ENCODE data around the gene CBX8.

CBX8 gene

DNA sequence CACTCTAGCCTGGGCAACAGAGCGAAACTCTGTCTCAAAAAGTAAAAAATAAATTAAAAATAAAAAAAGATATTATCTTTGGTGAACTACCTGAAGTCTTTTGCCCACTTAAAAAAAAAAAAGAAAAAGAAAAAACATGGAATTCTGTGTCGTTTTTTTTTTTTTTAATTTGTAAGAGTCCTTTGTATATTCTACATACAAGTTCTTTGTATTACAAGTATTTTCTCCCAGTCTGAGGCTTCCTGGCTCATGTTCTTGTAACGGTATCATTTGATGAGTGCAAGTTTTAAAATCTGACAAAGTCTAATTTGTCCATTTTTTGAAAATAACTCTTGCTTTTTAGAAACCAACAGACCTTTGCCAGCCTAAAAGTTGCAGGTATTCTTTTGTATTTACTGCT is 31.2 kb downstream of the CBX8 start:
- no peaks in the 10 kb centered on the region for H3K27me3 ChIP-seq (ENCODE audit: low read length)
- no peak overlapping the region for H3K4me2 ChIP-seq (ENCODE audit: low read depth, low read length, poor library complexity, severe bottlenecking)
- no peak overlapping the region for H3K9ac ChIP-seq (ENCODE audit: low read length)
- H3K79me2 ChIP-seq (ENCODE audit: insufficient read depth, low read length): no peaks in the 10 kb centered on the region
- H2AFZ ChIP-seq (ENCODE audit: low read depth, low read length, severe bottlenecking): no peak overlapping the region
- no peak for TF ChIP-seq EZH2phosphoT487 (conservative IDR thresholded peaks at IDR 0.05; ENCODE audit: low read length)
- H3K27ac ChIP-seq (ENCODE audit: low read depth, low read length): no peak overlapping the region
- no peaks in the 10 kb centered on the region for H3K9me2 ChIP-seq (replicated peaks; ENCODE audit: insufficient read depth, low read length)
- no peaks in the 10 kb centered on the region for H3K36me3 ChIP-seq (ENCODE audit: low read length)
- H4K20me1 ChIP-seq (ENCODE audit: low read depth, low read length): no peaks in the 10 kb centered on the region
- no peaks in the 10 kb centered on the region for H3K9me3 ChIP-seq (ENCODE audit: insufficient read depth, low read length)
- no peaks in the 10 kb centered on the region for H3F3A ChIP-seq (ENCODE audit: insufficient read depth)
- no peak overlapping the region for H3K4me3 ChIP-seq (ENCODE audit: insufficient read depth, low read length, poor library complexity, severe bottlenecking)

DNA sequence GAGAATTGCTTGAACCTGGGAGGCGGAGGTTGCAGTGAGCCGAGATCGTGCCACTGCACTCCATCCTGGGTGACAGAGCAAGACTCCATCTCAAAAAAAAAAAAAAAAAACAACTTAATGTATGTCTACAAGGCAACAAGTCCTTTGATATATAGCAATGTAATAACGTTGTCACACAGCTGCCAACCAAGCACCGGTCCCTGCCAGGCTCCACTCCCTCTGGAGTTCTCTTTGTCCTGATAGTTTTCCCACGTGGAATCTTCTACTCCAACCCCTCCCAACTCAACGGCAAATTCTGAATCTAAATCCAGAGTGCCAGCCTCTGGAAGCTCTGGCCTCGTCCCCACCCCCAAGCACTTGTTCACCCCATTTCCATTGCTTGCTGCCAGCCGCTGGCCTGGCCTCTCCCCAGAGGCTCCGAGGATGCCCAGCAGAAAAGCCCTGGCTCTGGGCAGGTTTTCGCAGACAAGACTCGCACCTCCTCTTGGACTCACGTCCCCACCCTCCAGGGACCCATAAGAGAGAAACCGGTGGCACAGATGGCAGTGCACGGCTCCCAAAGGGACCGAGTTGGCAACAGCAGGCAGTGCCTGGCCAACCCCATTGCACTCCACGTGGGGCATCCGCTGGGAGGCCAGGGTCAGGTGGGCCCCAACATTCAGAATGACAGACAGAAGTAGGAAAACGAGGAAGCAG is 34.8 kb downstream of the CBX8 start:
- no peaks in the 10 kb centered on the region for H3K27me3 ChIP-seq (ENCODE audit: low read length)
- no peaks in the 10 kb centered on the region for H3F3A ChIP-seq (ENCODE audit: insufficient read depth)
- H3K9me3 ChIP-seq (ENCODE audit: insufficient read depth, low read length): no peaks in the 10 kb centered on the region
- H3K9ac ChIP-seq (ENCODE audit: low read length): no peak overlapping the region
- no peak overlapping the region for H2AFZ ChIP-seq (ENCODE audit: low read depth, low read length, severe bottlenecking)
- no peaks in the 10 kb centered on the region for H3K36me3 ChIP-seq (ENCODE audit: low read length)
- TF ChIP-seq, protein P1, sequence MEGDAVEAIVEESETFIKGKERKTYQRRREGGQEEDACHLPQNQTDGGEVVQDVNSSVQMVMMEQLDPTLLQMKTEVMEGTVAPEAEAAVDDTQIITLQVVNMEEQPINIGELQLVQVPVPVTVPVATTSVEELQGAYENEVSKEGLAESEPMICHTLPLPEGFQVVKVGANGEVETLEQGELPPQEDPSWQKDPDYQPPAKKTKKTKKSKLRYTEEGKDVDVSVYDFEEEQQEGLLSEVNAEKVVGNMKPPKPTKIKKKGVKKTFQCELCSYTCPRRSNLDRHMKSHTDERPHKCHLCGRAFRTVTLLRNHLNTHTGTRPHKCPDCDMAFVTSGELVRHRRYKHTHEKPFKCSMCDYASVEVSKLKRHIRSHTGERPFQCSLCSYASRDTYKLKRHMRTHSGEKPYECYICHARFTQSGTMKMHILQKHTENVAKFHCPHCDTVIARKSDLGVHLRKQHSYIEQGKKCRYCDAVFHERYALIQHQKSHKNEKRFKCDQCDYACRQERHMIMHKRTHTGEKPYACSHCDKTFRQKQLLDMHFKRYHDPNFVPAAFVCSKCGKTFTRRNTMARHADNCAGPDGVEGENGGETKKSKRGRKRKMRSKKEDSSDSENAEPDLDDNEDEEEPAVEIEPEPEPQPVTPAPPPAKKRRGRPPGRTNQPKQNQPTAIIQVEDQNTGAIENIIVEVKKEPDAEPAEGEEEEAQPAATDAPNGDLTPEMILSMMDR (IDR thresholded peaks at IDR 0.05; ENCODE audit: insufficient read depth, low read length, poor library complexity, severe bottlenecking): no peak
- no peak for TF ChIP-seq EZH2phosphoT487 (conservative IDR thresholded peaks at IDR 0.05; ENCODE audit: low read length)
- no peak overlapping the region for H3K27ac ChIP-seq (ENCODE audit: low read depth, low read length)
- H4K20me1 ChIP-seq (ENCODE audit: low read depth, low read length): no peaks in the 10 kb centered on the region
- H3K4me3 ChIP-seq (ENCODE audit: insufficient read depth, low read length, poor library complexity, severe bottlenecking): no peak overlapping the region
- H3K4me2 ChIP-seq (ENCODE audit: low read depth, low read length, poor library complexity, severe bottlenecking): no peak overlapping the region
- no peaks in the 10 kb centered on the region for H3K9me2 ChIP-seq (replicated peaks; ENCODE audit: insufficient read depth, low read length)
- no peaks in the 10 kb centered on the region for H3K79me2 ChIP-seq (ENCODE audit: insufficient read depth, low read length)

DNA sequence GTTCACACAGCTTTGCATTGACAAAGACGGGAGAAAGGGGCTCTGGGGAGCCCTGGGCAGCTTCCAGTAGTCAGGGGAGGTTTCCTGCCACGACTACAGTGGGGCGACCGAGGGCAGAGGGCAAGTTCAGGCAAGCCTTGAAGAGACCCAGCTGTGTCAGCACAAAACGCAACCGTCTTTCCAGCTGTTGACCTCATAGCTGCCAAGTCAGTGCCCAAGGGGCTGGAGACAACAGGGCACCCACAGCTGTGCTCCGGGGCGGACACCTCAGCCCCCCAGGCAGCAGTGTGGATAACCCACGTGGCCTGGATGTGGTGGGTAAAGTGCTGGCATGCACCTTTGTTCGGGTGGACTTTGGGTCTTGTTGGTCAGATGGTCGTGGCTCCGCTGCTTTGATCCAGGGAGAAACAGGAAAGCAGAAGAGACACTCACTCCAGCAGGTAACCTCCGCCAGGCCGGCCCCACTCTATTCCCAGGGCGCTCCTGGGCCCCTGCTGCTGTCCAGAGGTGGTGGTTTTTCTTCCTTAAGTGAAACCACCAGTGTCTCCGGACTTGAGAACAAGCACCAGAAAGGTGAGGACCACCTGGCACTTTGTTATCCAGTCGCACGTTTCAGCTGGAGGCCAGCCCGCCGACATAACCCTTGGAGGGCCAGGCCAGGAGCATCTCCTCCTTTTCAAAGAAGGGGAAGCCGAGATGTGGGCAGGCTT is 36.5 kb downstream of the CBX8 start:
- Histone ChIP-seq H3K4me2 (ENCODE audit: low read depth, low read length, poor library complexity, severe bottlenecking) (no peak overlapping the region), H3K9ac (ENCODE audit: low read length) (no peak overlapping the region), H3K27ac (ENCODE audit: low read depth, low read length) (no peak overlapping the region), H3K79me2 (ENCODE audit: insufficient read depth, low read length) (no peaks in the 10 kb centered on the region), H3F3A (ENCODE audit: insufficient read depth) (no peaks in the 10 kb centered on the region), H3K4me3 (ENCODE audit: insufficient read depth, low read length, poor library complexity, severe bottlenecking) (no peak overlapping the region), H4K20me1 (ENCODE audit: low read depth, low read length) (no peaks in the 10 kb centered on the region), H3K9me3 (ENCODE audit: insufficient read depth, low read length) (no peaks in the 10 kb centered on the region), H3K9me2 (replicated peaks; ENCODE audit: insufficient read depth, low read length) (no peaks in the 10 kb centered on the region), H3K36me3 (ENCODE audit: low read length) (no peaks in the 10 kb centered on the region), H2AFZ (ENCODE audit: low read depth, low read length, severe bottlenecking) (no peak overlapping the region), H3K27me3 (ENCODE audit: low read length) (no peaks in the 10 kb centered on the region)
- TF ChIP-seq, protein P1 (IDR thresholded peaks at IDR 0.05; ENCODE audit: insufficient read depth, low read length, poor library complexity, severe bottlenecking): no peak
- TF ChIP-seq EZH2phosphoT487 (conservative IDR thresholded peaks at IDR 0.05; ENCODE audit: low read length): no peak

DNA sequence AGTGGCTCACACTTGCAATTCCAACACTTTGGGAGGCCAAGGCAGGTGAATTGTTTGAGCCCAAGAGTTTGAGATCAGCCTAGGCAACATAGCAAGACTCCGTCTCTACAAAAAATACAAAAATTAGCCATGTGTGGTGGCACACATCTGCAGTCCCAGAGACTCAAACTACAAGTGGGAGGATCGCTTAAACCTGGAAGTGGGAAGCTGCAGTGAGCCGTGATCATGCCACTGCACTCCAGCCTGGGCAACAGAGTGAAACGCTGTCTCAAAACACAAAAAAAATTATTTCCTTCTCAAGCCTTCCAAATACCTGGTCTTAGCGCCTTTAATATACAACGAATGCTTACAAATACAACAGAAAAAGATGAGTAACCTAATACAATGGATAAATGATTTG is 38.6 kb downstream of the CBX8 start:
- Histone ChIP-seq H3K4me2 (ENCODE audit: low read depth, low read length, poor library complexity, severe bottlenecking) (no peak overlapping the region), H3F3A (ENCODE audit: insufficient read depth) (no peaks in the 10 kb centered on the region), H3K9ac (ENCODE audit: low read length) (no peak overlapping the region), H3K79me2 (ENCODE audit: insufficient read depth, low read length) (no peaks in the 10 kb centered on the region), H3K27ac (ENCODE audit: low read depth, low read length) (no peak overlapping the region), H3K36me3 (ENCODE audit: low read length) (no peaks in the 10 kb centered on the region), H4K20me1 (ENCODE audit: low read depth, low read length) (no peaks in the 10 kb centered on the region), H3K4me3 (ENCODE audit: insufficient read depth, low read length, poor library complexity, severe bottlenecking) (no peak overlapping the region), H3K9me2 (replicated peaks; ENCODE audit: insufficient read depth, low read length) (no peaks in the 10 kb centered on the region), H2AFZ (ENCODE audit: low read depth, low read length, severe bottlenecking) (no peak overlapping the region), H3K27me3 (ENCODE audit: low read length) (no peaks in the 10 kb centered on the region), H3K9me3 (ENCODE audit: insufficient read depth, low read length) (no peaks in the 10 kb centered on the region)
- TF ChIP-seq, protein P1 (IDR thresholded peaks at IDR 0.05; ENCODE audit: insufficient read depth, low read length, poor library complexity, severe bottlenecking): no peak
- TF ChIP-seq EZH2phosphoT487 (conservative IDR thresholded peaks at IDR 0.05; ENCODE audit: low read length): no peak
